Stimulated activated CD8-positive, alpha-beta memory T cell treated with anti-CD3 and anti-CD28 coated beads, Interleukin-7, amount 100 ng/mL, for 48 hours (primary cell): ENCODE measurements around the gene SDHA.

Experiments
- DNase-seq, 2 donors: peaks; one replicate each; pipeline ENCODE4 v3.0.0-alpha.2; 2020; ENCODE audit warnings: low read depth in 1 of 2; ENCODE audit errors: extremely low read depth in 1 of 2

Gene SDHA

GRCh38 chr5:185095-186070, 32.7 kb upstream of the SDHA start:
- no peak for DNase-seq

GRCh38 chr5:186091-187041, 31.8 kb upstream of the SDHA start:
- no peak for DNase-seq

GRCh38 chr5:187042-187431, 31.1 kb upstream of the SDHA start:
- no peak for DNase-seq

DNA sequence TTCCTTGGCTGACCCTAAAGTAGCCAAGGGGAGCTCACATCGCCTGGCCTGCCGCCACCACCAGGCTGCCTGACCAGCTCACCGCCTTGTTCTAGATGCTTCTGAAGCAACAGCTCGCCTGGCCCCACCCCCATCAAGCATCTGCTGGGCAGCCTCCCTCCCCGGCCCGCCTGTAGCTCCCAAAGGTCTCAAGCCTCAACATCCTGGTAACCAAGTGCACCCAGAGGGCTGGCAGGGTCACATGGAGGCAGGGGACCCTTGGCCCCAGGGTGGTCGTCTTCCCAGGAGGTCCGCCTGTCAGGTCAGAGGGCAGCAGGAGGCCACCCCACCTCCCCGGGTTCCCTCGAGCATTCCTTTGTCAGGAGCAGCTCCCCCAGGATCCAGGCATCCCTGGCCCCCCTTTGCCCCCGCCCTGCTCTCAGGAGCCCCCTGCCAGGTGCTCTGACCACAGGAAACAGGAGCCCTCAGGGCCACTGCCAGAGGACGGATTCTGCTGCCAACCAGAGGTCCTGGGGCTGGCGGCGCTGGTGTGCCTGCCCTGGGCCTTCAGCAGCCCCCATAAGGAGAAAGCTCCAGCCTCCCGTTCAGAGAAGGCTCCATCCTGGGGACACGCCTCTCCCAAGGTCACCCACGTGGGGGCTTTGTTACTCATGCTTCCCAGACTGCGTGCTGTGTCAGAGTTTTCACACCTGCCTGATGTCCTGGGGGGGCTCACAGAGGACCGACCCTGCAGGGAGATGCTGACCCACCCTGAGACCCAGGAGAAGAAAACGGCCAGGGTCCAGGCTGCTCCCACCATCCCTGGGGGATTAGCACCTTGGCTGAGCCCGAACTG, 30.3 kb upstream of the SDHA start:
- no peak for DNase-seq

DNA sequence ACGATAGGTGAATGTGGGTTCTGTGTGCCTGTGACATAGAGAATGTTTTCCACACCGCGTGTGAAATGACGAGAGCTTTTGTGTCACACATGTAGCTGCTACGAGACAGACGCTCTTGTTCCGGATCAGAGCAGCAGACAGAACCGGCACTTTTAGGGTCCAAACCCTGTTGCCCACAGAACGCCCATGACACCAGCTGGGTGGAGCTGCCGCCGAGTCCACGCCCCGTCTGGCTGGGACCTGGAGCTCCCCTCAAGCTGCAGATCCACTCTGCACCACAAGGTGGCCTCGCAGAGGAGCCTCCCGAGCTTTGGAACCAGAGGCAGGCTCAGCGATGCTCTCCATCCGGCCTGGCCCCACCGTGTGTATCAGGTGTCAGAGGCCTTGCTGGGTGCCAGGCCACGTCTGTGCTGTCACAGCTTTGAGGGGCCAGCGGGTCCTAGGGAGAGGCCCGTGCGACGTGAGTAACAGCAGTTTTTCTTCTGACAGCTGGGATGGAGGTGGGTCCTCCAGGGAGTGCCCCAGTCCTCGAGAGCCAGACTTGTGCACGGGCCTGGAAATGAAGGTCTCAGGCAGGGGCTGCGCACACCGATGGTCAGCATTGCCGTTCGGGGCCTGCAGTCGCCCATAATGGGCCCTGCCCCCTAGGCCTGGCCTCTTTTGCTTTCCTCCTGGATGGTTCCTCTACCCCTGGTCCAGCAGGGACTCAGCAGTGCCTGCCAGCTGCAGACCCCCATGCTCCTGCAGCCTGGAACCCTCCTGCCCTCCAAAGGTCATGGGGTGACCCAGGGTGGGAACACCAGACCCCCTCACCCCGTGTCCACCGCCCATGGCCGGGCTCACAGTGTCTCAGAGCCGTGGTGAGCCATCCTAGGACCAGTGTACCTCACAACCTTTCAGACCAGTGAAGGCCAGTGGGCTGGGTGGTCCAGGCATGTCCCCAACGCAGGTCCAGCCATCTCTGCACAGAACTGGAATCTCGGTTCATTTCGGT, 29.3 kb upstream of the SDHA start:
- DNase-seq = peak; percentile 68 to 80

DNA sequence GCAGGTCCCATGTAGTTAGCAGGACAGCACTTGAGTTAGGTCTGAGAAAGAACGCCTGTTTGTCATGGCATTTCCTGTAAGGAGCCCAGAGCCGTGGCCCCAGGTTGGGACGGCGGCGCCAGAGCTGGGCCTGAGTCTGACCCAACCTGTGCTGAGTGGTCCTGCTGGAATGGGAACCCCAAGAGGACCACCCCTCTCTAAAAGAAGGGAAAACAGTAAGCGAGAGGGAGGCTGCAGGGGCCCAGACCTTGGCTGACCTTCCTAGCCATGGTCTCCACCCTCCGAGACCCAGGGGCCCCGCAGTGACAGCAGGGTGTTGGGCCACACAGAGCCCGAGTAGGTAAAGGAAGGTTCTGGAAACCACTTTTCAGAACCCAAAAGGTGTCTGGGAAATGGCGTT, 28.6 kb upstream of the SDHA start:
- DNase-seq = no peak

DNA sequence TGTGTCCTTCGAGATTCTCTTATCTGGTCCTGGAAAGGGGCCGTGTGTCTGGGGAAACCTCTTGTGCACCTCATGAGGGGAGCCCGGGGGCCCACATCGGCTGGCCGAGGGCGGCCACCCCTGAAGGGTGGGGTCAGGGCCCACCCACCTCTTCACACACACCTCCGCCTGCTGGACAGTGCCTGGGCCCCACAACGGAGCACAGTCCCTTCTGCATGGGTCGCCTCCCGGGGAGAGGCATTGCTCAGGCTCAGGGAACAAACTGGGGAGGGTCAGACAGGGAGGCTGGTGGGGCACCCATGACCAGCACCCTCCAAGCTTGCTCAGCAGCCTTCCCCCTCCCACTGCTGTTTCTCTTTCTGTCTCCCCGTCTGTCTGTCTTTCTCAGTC, 28.1 kb upstream of the SDHA start:
- no peak for DNase-seq

- DNase-seq = no peak
Observed at GRCh38 chr5:190366-191035, 27.6 kb upstream of the SDHA start.

GRCh38 chr5:191036-191948, 26.8 kb upstream of the SDHA start, which contains the start of gene LRRC14B:
LRRC14B (plus strand) TSS chr5:191495; CDS start chr5:191539, 44 bp downstream.
- no peak for DNase-seq

- DNase-seq = no peak
Observed at GRCh38 chr5:191949-192690, 26.0 kb upstream of the SDHA start.

GRCh38 chr5:192691-192969, 25.5 kb upstream of the SDHA start:
- no peak for DNase-seq

- DNase-seq = no peak
Observed at GRCh38 chr5:192970-193831, 24.9 kb upstream of the SDHA start.

DNA sequence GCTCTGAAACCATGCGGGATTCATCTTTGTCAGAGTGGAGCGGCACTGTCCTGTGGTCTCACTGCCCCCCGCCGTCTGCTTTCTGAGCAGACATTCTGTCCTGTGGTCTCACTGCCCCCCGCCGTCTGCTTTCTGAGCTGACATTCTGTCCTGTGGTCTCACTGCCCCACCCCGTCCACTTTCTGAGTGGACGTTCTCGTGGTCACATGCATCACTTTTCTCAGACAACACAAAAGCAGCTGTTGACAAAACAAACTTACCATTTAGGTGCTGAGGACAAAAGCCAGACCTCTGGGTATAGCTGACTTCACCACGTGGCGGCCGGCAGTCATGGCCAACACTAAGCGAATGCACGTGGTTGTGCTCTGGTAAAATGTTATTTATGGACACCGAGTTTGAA, 24.0 kb upstream of the SDHA start:
- no peak for DNase-seq

DNA sequence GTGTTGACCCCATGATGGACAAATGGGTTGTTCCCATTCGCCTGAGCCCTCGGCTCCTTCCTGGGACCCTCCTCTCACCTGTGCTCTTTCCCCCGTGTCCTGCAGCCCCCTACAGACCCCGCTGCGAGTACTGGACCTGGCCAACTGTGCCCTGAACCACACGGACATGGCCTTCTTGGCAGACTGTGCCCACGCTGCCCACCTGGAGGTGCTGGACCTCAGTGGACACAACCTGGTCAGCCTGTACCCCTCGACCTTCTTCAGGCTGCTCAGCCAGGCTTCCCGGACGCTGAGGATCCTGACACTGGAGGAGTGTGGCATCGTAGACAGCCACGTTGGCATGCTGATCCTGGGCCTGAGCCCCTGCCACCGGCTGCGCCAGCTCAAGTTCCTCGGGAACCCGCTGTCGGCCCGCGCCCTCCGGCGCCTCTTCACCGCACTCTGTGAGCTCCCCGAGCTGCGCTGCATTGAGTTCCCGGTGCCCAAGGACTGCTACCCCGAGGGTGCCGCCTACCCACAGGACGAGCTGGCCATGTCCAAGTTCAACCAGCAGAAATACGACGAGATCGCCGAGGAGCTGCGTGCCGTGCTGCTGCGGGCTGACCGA, 23.4 kb upstream of the SDHA start:
- no peak for DNase-seq

- DNase-seq = no peak
Observed at GRCh38 chr5:195401-196160, 22.5 kb upstream of the SDHA start.
